HepG2 (cell line): ENCODE data around the gene ULK4. TPM values are rescaled to one million over a fixed set of nuclear protein-coding genes. Genes with fewer than 3 reads are reported as not detected.

Experiments used
- CENPX ChIP-seq: sonication (generic); formaldehyde crosslinking; IDR thresholded peaks from 2 replicates; pipeline ENCODE4 v1.9.0; 2021; ENCODE audit warnings: mild to moderate bottlenecking, missing genetic modification reagents, moderate library complexity
- DNMT1 ChIP-seq: sonication (generic); formaldehyde crosslinking; IDR thresholded peaks from 2 replicates; pipeline ENCODE4 v1.5.1; 2020; ENCODE audit warnings: mild to moderate bottlenecking, missing genetic modification reagents
- FOXA1 ChIP-seq, 2 experiments: fragments of 450-650 bp in 1 of 2; sonication (generic) in 1 of 2; formaldehyde crosslinking in 1 of 2; IDR thresholded peaks; 2 replicates each; pipeline versions ENCODE4 v1.4.0 to v1.6.1; 2016 to 2020; ENCODE audit warnings: missing genetic modification reagents in 1 of 2
- KIAA2018 ChIP-seq: sonication (generic); formaldehyde crosslinking; IDR thresholded peaks from 2 replicates; pipeline ENCODE4 v1.5.0; 2020; ENCODE audit warnings: mild to moderate bottlenecking, missing genetic modification reagents, borderline replicate concordance
- PATZ1 ChIP-seq: sonication (generic); formaldehyde crosslinking; IDR thresholded peaks from 2 replicates; pipeline ENCODE4 v1.4.0; 2020; ENCODE audit warnings: missing genetic modification reagents
- SNAPC2 ChIP-seq: sonication (generic); formaldehyde crosslinking; IDR thresholded peaks from 2 replicates; pipeline ENCODE4 v1.8.1; 2022; ENCODE audit warnings: mild to moderate bottlenecking, missing genetic modification reagents
- THAP11 ChIP-seq: IDR thresholded peaks from 2 replicates; pipeline ENCODE4 v1.6.1; 2016; ENCODE audit warnings: missing biosample characterization, missing genetic modification reagents
- ZIK1 ChIP-seq: sonication (generic); formaldehyde crosslinking; IDR thresholded peaks from 2 replicates; pipeline ENCODE4 v1.5.0; 2020; ENCODE audit warnings: mild to moderate bottlenecking, low read depth, missing genetic modification reagents, borderline replicate concordance
- ZMYM3 ChIP-seq: sonication (generic); formaldehyde crosslinking; IDR thresholded peaks from 2 replicates; pipeline ENCODE4 v1.5.1; 2020; ENCODE audit warnings: mild to moderate bottlenecking, missing genetic modification reagents
- ZNF557 ChIP-seq: sonication (generic); formaldehyde crosslinking; IDR thresholded peaks from 2 replicates; pipeline ENCODE4 v1.4.0; 2020; ENCODE audit warnings: missing genetic modification reagents
- ZNF788 ChIP-seq: sonication (generic); formaldehyde crosslinking; IDR thresholded peaks from 2 replicates; pipeline ENCODE4 v1.5.0; 2020; ENCODE audit warnings: mild to moderate bottlenecking, missing genetic modification reagents, borderline replicate concordance
- polyA plus RNA-seq, 8 experiments: library from polyadenylated mRNA; depleted of rRNA in 3 of 8; stranded (reverse) in 7 of 8; unstranded in 1 of 8; fragments of >200 nt; fragmentation: Illumina TruSeq in 4 of 8; extraction: Trizol in 4 of 8; gene quantifications; 2 replicates each; pipeline versions ENCODE4 v1.2.1 to v1.2.3, GENCODE V29; 2011 to 2016; ENCODE audit warnings: low read depth in 4 of 8, missing spikeins in 1 of 8, mixed read lengths in 1 of 8; ENCODE audit not compliant: insufficient read depth in 1 of 8
- total RNA-seq, 5 experiments: library from RNA; depleted of rRNA; stranded (reverse); fragments of >200 nt; fragmentation: Illumina TruSeq; extraction: Trizol; gene quantifications; 2 replicates each; pipeline ENCODE4 v1.2.3, GENCODE V29; 2016; ENCODE audit warnings: low read depth in 1 of 5
- TF ChIP-seq, protein P1 (sequence below): sonication (generic); formaldehyde crosslinking; IDR thresholded peaks from 2 replicates; pipeline ENCODE4 v1.5.0; 2020; ENCODE audit warnings: mild to moderate bottlenecking, missing genetic modification reagents, borderline replicate concordance

Gene ULK4
- total and polyA plus RNA-seq, 2 of the 13 experiments (the other 11 are each of a cell fraction or from before 2014, with no cell fraction given): 6.7 to 11.8 TPM

DNA sequence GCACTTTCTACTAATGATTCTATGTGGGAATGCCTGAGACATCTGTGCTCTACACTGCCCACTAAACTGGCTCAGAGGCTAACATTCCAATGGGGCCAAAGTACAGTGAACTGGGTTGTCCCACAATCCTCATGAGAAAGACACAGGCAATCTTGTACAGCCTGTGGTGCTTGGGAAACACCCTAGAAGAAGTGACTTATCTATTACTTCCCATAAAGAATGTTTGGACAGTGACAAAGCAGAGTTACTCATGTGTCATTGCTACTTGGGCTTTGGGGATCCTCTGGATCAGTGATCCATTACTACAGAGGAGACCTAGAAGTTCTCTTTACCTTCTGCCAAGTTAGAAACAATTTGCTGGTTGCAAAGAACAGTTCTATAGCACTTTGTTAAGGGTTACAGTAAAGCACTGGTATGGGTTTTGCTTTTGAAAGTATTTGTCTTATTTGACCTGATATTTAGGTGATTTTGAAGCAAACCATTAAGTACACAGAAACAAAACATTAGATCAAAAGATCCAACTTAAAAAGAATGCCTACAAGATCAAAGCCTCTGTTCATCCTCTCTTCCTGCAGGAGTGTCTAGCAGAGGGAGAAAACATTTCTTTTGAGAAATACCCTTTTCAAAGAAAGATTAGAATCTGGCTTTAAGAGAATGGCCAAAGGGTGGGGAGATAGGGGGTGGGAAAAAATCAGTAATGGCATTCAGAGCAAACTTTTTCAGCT, 686.8 kb downstream of the ULK4 start (continued):
- no peak for TF ChIP-seq KIAA2018 (CRISPR knock-in tag)
- no peak for TF ChIP-seq FOXA1 (IDR thresholded peaks at IDR 0.05)
- TF ChIP-seq FOXA1 (CRISPR knock-in tag; IDR thresholded peaks at IDR 0.05): peak; percentile 14; the same call in 1 of the 2 replicates
- no peak for TF ChIP-seq DNMT1
- no peak for TF ChIP-seq SNAPC2 (CRISPR knock-in tag)
- TF ChIP-seq, protein P1, sequence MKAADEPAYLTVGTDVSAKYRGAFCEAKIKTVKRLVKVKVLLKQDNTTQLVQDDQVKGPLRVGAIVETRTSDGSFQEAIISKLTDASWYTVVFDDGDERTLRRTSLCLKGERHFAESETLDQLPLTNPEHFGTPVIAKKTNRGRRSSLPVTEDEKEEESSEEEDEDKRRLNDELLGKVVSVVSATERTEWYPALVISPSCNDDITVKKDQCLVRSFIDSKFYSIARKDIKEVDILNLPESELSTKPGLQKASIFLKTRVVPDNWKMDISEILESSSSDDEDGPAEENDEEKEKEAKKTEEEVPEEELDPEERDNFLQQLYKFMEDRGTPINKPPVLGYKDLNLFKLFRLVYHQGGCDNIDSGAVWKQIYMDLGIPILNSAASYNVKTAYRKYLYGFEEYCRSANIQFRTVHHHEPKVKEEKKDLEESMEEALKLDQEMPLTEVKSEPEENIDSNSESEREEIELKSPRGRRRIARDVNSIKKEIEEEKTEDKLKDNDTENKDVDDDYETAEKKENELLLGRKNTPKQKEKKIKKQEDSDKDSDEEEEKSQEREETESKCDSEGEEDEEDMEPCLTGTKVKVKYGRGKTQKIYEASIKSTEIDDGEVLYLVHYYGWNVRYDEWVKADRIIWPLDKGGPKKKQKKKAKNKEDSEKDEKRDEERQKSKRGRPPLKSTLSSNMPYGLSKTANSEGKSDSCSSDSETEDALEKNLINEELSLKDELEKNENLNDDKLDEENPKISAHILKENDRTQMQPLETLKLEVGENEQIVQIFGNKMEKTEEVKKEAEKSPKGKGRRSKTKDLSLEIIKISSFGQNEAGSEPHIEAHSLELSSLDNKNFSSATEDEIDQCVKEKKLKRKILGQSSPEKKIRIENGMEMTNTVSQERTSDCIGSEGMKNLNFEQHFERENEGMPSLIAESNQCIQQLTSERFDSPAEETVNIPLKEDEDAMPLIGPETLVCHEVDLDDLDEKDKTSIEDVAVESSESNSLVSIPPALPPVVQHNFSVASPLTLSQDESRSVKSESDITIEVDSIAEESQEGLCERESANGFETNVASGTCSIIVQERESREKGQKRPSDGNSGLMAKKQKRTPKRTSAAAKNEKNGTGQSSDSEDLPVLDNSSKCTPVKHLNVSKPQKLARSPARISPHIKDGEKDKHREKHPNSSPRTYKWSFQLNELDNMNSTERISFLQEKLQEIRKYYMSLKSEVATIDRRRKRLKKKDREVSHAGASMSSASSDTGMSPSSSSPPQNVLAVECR (CRISPR knock-in tag): peak; percentile 26; the same call in 1 of the 2 replicates
- no peak for TF ChIP-seq ZNF557 (CRISPR knock-in tag)
- no peak for TF ChIP-seq CENPX (CRISPR knock-in tag)
- TF ChIP-seq ZNF788 (CRISPR knock-in tag): no peak
- no peak for TF ChIP-seq ZIK1 (CRISPR knock-in tag)
- TF ChIP-seq PATZ1: peak; percentile 50
- TF ChIP-seq THAP11 (CRISPR knock-in tag): 0 out of 2 replicates have a peak, but pooled peaks have one; percentile 17
- peak; percentile 62 for TF ChIP-seq ZMYM3 (CRISPR knock-in tag)
